Upper lobe of left lung (tissue), 4 donors: ENCODE measurements around the gene TPH2.

ENCODE experiments used
- POLR2A ChIP-seq, 4 donors: fragments of 450-650 bp; IDR thresholded peaks; one replicate each; pipeline ENCODE4 v1.5.1; 2016 to 2017; ENCODE audit warnings: antibody characterized with exemption in 4 of 4, mild to moderate bottlenecking in 2 of 4
- TF ChIP-seq, protein P1 (sequence below), 6 experiments: fragments of 450-650 bp in 4 of 6; fragments of 200-600 bp in 2 of 6; sonication (generic) in 2 of 6; IDR thresholded peaks; one replicate each; pipeline ENCODE4 v1.5.1; 2016 to 2019; ENCODE audit warnings: antibody characterized with exemption in 6 of 6

DNA sequence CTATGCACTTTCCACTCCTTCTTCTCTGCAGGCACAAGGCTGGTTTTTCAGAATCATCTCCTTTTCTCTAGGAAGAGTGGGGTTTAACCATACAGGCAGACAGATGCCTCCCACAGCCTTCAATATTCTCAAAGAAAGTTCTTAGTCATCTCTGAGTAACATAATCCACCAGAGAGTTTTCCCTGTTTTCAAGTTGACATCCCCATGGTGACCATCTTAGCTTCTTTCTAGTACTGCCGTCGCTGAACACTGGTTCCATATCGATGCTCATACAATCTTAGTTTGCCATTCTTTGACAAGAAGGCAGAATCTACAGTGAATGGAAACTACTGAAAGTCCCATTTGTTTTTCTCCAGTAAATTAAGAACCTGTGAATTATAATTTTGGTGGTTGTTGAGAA, 28.6 kb downstream of the TPH2 start:
- TF ChIP-seq, protein P1, sequence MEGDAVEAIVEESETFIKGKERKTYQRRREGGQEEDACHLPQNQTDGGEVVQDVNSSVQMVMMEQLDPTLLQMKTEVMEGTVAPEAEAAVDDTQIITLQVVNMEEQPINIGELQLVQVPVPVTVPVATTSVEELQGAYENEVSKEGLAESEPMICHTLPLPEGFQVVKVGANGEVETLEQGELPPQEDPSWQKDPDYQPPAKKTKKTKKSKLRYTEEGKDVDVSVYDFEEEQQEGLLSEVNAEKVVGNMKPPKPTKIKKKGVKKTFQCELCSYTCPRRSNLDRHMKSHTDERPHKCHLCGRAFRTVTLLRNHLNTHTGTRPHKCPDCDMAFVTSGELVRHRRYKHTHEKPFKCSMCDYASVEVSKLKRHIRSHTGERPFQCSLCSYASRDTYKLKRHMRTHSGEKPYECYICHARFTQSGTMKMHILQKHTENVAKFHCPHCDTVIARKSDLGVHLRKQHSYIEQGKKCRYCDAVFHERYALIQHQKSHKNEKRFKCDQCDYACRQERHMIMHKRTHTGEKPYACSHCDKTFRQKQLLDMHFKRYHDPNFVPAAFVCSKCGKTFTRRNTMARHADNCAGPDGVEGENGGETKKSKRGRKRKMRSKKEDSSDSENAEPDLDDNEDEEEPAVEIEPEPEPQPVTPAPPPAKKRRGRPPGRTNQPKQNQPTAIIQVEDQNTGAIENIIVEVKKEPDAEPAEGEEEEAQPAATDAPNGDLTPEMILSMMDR (IDR thresholded peaks at IDR 0.05) = no peak
- TF ChIP-seq POLR2A (IDR thresholded peaks at IDR 0.05) = no peak
